D341Med (cell line): ENCODE data around the gene MRPL51.

Source experiments
- DNase-seq: peaks from one replicate; pipeline ENCODE4 v3.0.0; 2012; ENCODE audit warnings: low spot score

Gene MRPL51

GRCh38 chr12:6492838-6493496 lies at the start of gene MRPL51:
TSS of gene MRPL51 (minus strand) at chr12:6493262. CDS start at chr12:6493136, 126 bp downstream.
- DNase-seq = peak; percentile 98

- DNase-seq = no peak
These were observed 49.3 kb upstream of the MRPL51 start for GRCh38 chr12:6542209-6543009.

- no peak for DNase-seq
These were observed 48.5 kb upstream of the MRPL51 start for GRCh38 chr12:6541371-6542165.

- DNase-seq = peak; percentile 81
These were observed 47.3 kb upstream of the MRPL51 start for GRCh38 chr12:6540181-6540877.

GRCh38 chr12:6539707-6540134 lies 46.7 kb upstream of the MRPL51 start:
- peak; percentile 42 for DNase-seq

GRCh38 chr12:6539314-6539682 lies 46.2 kb upstream of the MRPL51 start:
- DNase-seq = no peak

GRCh38 chr12:6538420-6539313 lies 45.6 kb upstream of the MRPL51 start:
- DNase-seq = no peak

- peak; percentile 64 for DNase-seq
These were observed 44.7 kb upstream of the MRPL51 start for GRCh38 chr12:6537580-6538419.

- DNase-seq = no peak
These were observed 44.0 kb upstream of the MRPL51 start for GRCh38 chr12:6536894-6537579.

GRCh38 chr12:6535960-6536847 lies 43.1 kb upstream of the MRPL51 start:
- no peak for DNase-seq

- no peak for DNase-seq
These were observed 42.6 kb upstream of the MRPL51 start for GRCh38 chr12:6535697-6535946.

- peak; percentile 76 for DNase-seq
These were observed 42.1 kb upstream of the MRPL51 start for GRCh38 chr12:6534945-6535696.

- DNase-seq = no peak
These were observed 41.6 kb upstream of the MRPL51 start for GRCh38 chr12:6534695-6534944.

GRCh38 chr12:6533923-6534694 lies 41.0 kb upstream of the MRPL51 start, which contains the start of gene GAPDH:
TSS of gene GAPDH (plus strand) at chr12:6534517. CDS start at chr12:6534833, 316 bp downstream.
- DNase-seq = peak; percentile 95

GRCh38 chr12:6533653-6533922 lies 40.5 kb upstream of the MRPL51 start:
- no peak for DNase-seq

GRCh38 chr12:6532927-6533652 lies 40.0 kb upstream of the MRPL51 start:
- peak; percentile 82 for DNase-seq
